Measurements from ENCODE around the gene PDHA2.
"Not testable (repeated sequence)": the region's sequence is repeated elsewhere in the genome, so short reads cannot be mapped to it uniquely, and the experiment has no call there.

Gene PDHA2

DNA sequence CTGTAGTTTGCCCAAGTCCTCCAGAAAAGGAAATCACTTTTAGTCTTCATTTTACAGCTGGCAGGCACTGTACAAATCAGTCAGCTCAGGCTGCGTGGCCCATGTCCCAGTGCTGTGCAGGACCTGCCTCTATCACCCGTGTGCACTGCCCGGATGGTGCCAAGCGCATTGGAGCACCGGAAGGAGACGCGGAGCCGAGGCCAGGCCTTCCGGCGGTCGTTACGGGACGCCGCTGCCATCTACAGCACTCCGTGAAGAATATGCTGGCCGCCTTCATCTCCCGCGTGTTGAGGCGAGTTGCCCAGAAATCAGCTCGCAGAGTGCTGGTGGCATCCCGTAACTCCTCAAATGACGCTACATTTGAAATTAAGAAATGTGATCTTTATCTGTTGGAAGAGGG is at the start of gene PDHA2:
Gene PDHA2 (plus strand): TSS at position 203 of the 400 bp plus-strand sequence. CDS start 58 bp downstream, at position 261.
- no peak for DNase-seq (ENCODE audit: low read depth)

DNA sequence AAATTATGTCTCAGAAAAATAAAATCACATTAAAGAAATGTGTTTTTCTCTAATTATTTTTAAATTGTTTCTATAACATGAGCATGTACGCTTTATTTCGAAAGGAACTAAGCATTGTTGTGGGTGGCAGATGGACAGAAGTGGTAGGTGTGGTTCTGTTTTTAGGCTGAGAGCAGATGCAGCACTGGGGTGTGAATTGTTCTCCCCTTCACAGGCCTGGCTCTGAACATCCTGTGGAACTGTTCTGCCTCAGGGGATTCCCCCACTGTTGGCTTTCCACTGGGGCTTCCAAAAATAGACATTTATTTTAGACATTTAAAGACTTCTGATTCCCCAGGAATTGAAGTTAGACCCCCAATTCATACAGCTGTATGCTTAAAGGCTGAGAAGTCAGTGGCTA is 41.9 kb upstream of the PDHA2 start:
- no peak for DNase-seq (ENCODE audit: low read depth)

- DNase-seq (ENCODE audit: low read depth), result no peak
These were observed 41.2 kb upstream of the PDHA2 start for GRCh38 chr4:95798727-95799126.

- DNase-seq (ENCODE audit: low read depth), result no peak
These were observed 18.0 kb upstream of the PDHA2 start for GRCh38 chr4:95821867-95822266.

DNA sequence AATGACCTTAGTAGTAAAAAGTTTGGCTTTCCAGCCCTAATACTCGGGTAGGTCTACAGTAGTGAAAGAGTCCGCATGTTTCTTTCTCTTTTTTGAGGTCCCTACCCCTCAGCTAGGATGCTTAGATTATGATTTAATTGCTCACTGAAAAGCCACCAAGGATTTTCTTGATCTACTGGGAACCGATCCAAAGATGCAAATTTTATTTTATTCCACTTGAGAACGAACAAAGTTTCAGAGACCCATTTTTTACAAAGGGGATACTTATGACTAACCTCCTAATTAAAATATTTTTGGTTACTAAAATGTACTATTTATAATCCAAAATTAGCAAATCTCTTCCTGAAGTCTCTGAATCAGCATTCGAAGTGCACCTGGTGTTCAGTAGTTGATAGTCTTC is 14.3 kb upstream of the PDHA2 start:
- DNase-seq (ENCODE audit: low read depth), result no peak

DNA sequence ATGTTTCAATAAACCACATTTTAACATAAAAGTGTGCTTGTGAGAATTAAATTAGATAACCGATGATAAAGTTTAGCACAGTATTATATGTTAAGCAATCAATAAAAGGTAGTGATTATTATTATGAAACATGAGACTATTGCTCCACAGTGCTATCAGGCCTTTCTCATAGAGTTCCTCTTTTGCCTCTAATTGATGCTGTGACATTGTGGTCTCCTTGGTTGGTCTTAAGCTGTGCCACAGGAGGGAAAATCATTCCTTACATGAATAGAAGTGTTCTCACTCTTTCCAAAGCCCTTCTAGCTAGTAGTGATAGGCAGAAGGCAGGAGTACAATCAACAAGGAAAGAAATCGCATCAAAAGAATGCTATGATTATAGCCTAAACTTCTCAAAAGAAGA is 9.2 kb upstream of the PDHA2 start:
- DNase-seq (ENCODE audit: low read depth), result no peak

DNA sequence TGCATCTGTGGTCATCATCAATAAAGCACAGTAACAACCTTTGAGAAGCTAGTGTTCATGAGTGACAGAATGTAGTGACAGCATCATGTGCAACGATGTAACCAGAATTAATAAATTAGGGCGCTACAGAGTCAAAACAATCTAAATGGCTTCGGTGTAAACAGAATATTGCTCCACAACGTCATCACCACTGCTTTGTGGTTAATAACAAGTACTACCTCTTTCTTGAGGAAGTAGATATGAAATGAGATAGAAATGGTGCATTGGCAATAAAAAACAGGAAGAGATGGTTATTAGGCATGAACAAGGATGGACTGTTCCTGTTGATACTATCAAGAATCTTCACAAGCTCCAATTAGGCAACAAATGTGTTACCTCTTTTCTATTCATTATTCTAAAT is 8.7 kb upstream of the PDHA2 start:
- no peak for DNase-seq (ENCODE audit: low read depth)

GRCh38 chr4:95833711-95834194 is 6.1 kb upstream of the PDHA2 start:
- no peak for DNase-seq (ENCODE audit: low read depth)

DNA sequence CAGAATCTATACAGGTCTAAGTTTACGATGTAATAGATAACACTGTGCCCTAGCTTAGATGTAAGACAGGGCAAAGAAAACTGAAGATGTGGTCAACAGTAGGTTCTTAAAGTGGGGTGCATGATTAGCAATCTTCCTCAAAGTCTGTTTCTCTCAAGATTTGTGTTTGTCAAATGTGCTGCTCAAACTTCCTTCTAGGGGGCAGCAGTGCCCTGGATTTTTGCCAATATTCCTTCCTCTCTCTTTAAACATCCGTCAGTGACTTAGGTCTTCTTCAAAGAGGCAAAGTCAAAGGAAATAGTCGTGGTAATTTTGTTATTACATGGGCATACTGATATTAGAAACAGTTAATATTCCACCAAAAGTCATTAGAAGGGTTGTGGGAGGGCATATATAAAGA is 4.2 kb upstream of the PDHA2 start:
- no peak for DNase-seq (ENCODE audit: low read depth)

DNA sequence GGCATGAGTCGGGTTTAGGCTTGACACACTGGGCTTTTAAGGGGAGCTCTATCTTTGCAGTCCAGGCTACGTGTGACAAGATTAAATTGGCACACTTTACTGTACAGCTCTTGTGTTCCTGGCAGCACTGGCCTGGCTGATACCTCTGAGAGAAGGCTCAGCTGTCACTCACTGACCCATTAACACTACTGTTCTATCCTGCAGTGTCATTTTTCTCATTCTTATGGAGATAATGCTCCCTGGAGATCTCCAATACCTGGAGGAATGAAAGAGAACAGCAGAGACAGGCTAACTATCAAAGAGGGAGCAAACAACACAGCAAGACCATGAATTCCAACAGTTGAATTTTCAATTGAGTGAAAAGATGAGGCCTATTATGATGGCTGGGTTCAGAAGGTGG is 1.7 kb upstream of the PDHA2 start:
- no peak for DNase-seq (ENCODE audit: low read depth)

DNA sequence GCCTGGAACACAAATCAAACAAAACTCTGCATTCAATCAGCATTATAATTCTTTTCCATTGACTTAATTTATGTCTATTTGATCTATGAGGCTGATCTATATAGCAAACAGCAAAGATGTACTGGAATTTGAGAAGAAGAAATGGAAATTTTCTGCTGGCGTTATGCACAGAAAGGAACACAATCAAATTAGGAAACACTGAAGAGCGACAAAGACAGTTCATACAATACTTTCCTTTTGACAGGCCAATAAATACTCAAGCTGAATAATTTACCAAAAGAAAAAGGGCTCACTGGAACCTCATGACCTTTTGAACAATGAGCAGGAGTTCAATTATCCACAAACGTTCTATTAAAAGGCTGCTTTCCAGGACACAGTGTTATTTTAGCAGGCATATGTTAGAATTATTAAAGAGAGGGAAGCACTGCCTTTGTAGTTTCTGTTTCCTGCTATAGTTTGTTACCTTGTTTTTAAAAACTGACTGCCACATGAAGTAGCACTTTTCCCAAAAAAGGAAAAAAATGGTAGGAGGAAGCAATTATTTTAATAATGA is 8.1 kb downstream of the PDHA2 start:
- no peak for DNase-seq (ENCODE audit: low read depth)

DNA sequence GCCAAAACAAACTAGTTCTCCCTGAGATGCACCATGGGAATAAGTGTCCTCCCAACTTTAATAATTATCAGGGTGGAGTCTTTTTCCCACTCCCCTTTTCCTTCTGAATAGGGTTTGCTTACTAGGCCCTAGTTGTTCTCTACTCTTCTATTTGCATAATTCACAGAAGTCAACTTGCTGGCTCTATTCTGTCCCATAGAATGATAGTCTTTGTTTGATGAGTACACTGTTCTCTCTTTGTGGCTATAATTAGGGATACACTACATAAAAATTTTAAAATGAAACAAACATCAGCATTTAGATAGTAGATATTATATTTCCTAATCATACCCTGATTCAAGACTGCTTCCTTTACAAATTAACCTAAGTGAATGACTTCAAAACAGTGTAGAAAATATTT is 10.3 kb downstream of the PDHA2 start:
- no peak for DNase-seq (ENCODE audit: low read depth)

GRCh38 chr4:95857761-95858160 is 17.9 kb downstream of the PDHA2 start:
- no peak for DNase-seq (ENCODE audit: low read depth)

DNA sequence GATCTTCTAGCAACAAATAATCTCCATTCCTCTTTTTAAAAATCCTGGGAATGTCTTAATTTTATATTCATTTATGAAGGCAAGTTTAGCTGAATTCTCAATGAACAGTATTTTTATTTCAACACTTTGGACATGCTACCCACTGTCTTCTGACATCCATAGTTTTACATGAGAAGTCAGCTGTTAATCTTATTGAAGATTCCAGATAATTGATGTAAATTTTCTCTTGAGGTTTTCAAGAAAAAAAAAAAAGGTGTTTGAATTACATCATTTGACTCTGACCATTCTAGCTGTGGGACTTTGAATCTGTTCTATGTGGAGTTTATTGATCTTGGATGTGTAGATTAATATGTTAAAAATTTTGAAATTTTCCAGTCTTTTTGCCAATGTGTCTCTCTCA is 28.0 kb downstream of the PDHA2 start:
- DNase-seq (ENCODE audit: low read depth), result no peak

DNA sequence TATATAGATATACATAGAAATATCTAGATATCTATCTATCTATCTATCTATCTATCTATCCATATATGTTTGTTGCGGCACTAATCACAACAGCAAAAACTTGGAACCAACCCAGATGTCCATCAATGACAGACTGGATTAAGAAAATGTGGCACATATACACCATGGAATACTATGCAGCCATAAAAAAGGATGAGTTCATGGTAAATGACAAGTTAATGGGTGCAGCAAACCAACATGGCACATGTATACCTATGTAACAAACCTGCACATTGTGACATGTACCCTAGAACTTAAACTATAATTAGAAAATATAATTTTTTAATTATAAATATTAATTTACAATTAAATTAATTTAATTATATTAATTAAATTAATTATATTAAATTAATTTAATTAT is 29.5 kb downstream of the PDHA2 start:
- DNase-seq (ENCODE audit: low read depth), result not testable (repeated sequence)

DNA sequence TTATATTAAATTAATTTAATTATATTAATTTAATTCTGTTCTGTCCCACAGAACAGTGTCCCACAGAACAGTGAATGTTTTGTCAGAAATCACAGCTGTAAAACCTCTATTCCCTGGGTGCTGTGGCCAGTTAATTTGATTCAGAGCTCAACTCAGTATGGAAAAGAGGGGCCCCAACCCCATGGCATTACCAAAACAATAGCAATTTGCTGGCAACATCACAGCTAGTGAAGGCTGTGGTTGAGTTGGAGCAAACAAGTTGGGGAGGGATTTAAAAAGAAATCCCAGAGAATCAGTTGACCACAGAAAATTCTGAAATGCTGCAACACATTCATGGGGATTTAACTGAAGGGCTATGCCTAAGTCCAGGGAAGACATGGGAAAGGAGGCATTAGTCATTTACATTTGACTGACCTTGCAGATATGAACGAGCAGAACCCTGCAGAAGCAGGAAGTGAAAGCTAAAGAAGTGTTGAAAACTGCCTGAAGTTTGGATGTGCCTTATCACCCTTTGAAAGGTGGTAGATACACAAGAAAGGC is 30.1 kb downstream of the PDHA2 start:
- no peak for DNase-seq (ENCODE audit: low read depth)

GRCh38 chr4:95877636-95878035 is 37.7 kb downstream of the PDHA2 start:
- no peak for DNase-seq (ENCODE audit: low read depth)

GRCh38 chr4:95887551-95887950 is 47.7 kb downstream of the PDHA2 start:
- no peak for DNase-seq (ENCODE audit: low read depth)

DNA sequence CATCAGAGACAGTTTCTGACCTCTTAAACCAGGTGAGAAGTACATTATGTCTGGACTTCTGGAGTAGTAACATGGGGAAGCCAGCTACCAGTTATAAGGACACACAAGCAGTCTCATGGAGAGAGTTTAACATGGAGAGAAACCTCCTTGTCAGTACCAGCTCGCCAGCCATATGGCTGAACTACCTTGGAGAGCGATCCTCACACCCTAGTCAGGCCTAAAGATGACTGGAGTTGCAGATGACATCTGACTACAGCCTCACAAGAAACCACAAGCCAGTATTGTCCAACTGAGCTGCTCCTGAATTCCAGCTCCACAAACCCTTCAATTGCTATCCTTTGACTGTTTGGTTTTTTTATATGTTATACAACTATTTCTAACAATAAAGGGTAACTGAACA is 49.8 kb downstream of the PDHA2 start:
- no peak for DNase-seq (ENCODE audit: low read depth)

Measured in activated T-cell treated with anti-CD3 and anti-CD28 coated beads for 24 hours (primary cell).